Measurements from ENCODE around the gene LAP3. TPM values are rescaled to one million over a fixed set of nuclear protein-coding genes. Genes with fewer than 3 reads are reported as not detected.

Gene LAP3
- polyA plus RNA-seq, 4 donors = 75.3 to 83.5 (median 79.5) TPM

Other genes starting within 250 kb of the LAP3 start
- gene QDPR, start 65.1 kb upstream of the LAP3 start, polyA plus RNA-seq (ENCODE audit: insufficient read length in 4 of 4) = 10 to 100 TPM; 45.1 to 75.3 (median 67.0) TPM
- gene CLRN2, start 62.0 kb upstream of the LAP3 start, polyA plus RNA-seq (ENCODE audit: insufficient read length in 4 of 4) = not detected
- 10 to 100 TPM; 68.5 to 71.3 (median 70.2) TPM for gene MED28, start 37.4 kb downstream of the LAP3 start, polyA plus RNA-seq (ENCODE audit: insufficient read length in 4 of 4)
- under 1 TPM; 0.35 to 0.53 (median 0.42) TPM for gene FAM184B, start 204.4 kb downstream of the LAP3 start, polyA plus RNA-seq (ENCODE audit: insufficient read length in 4 of 4)
- gene DCAF16, start 233.6 kb downstream of the LAP3 start, polyA plus RNA-seq (ENCODE audit: insufficient read length in 4 of 4) = 10 to 100 TPM; 40.2 to 54.4 (median 51.9) TPM
- gene NCAPG, start 233.8 kb downstream of the LAP3 start, polyA plus RNA-seq (ENCODE audit: insufficient read length in 4 of 4) = 10 to 100 TPM; 26.5 to 29.4 (median 27.1) TPM